IMR-90 (cell line): ENCODE measurements around the gene FNIP2. TPM values are rescaled to one million over a fixed set of nuclear protein-coding genes. Genes with fewer than 3 reads are reported as not detected.

ENCODE experiments used
- ATAC-seq: fragments of 200-7000 bp; cut with Tn5 transposase; 2 replicates; pipeline ENCODE4 v1.9.1; 2020; ENCODE audit warnings: low read depth, mild to moderate bottlenecking, moderate library complexity
- BruUV-seq: library from RNA; stranded (reverse); fragments of 400-500 nt; replicated peaks from 2 replicates; lab custom pipeline; 2021; lab: Mats Ljungman, UMichigan
- CTCF ChIA-PET: fragments of 300-600 bp; formaldehyde crosslinking; extraction: SDS; loops from one replicate; lab custom pipeline; 2021; ENCODE audit warnings: antibody characterized with exemption; lab: Yijun Ruan, JAX
- POLR2A ChIA-PET: fragments of 300-600 bp; sonication (Branson Sonifier 250); formaldehyde crosslinking; loops from one replicate; lab custom pipeline; 2022; ENCODE audit warnings: antibody characterized with exemption; ENCODE audit not compliant: unreplicated experiment; lab: Charles Lee
- DNase-seq: peaks from one replicate; pipeline ENCODE4 v3.0.0; 2013
- H2AFZ ChIP-seq: replicated peaks from 2 replicates; pipeline ENCODE3; 2013; ENCODE audit warnings: low read length, mild to moderate bottlenecking; ENCODE audit not compliant: poor library complexity
- H2AK5ac ChIP-seq: 2 replicates; pipeline ENCODE4 v1.6.1; 2013; ENCODE audit warnings: low read depth, low read length, inconsistent platforms
- H2AK9ac ChIP-seq: replicated peaks from 2 replicates; pipeline ENCODE3; 2013; ENCODE audit warnings: mild to moderate bottlenecking, low read depth, low read length, moderate library complexity; ENCODE audit not compliant: poor library complexity
- H2BK120ac ChIP-seq: 2 replicates; pipeline ENCODE4 v1.6.1; 2013; ENCODE audit warnings: low read depth, low read length, inconsistent platforms
- H2BK15ac ChIP-seq: 3 replicates; pipeline ENCODE4 v1.6.1; 2013; ENCODE audit warnings: low read depth, low read length, inconsistent platforms
- H2BK20ac ChIP-seq: 2 replicates; pipeline ENCODE4 v1.6.1; 2013; ENCODE audit warnings: low read depth, mild to moderate bottlenecking, inconsistent platforms, low read length, moderate library complexity
- H2BK5ac ChIP-seq: 2 replicates; pipeline ENCODE4 v1.6.1; 2013; ENCODE audit warnings: mild to moderate bottlenecking, low read depth, low read length, inconsistent platforms; ENCODE audit not compliant: poor library complexity, severe bottlenecking
- H3K14ac ChIP-seq: replicated peaks from 2 replicates; pipeline ENCODE4 v1.6.1; 2013; ENCODE audit warnings: low read depth, low read length, inconsistent platforms
- H3K18ac ChIP-seq: 2 replicates; pipeline ENCODE4 v1.6.1; 2013; ENCODE audit warnings: low read depth, low read length, control low read depth
- H3K23ac ChIP-seq: 2 replicates; pipeline ENCODE4 v1.6.1; 2013; ENCODE audit warnings: low read depth, low read length, inconsistent platforms
- H3K27ac ChIP-seq: 2 replicates; pipeline ENCODE4 v1.5.1; 2013; ENCODE audit warnings: mild to moderate bottlenecking, control low read depth, low read length; ENCODE audit not compliant: insufficient read depth
- H3K27me3 ChIP-seq: 2 replicates; pipeline ENCODE4 v1.6.1; 2013; ENCODE audit warnings: low read length; ENCODE audit not compliant: control insufficient read depth, insufficient read depth
- H3K36me3 ChIP-seq: 2 replicates; pipeline ENCODE4 v1.6.1; 2013; ENCODE audit warnings: low read length, mixed read lengths; ENCODE audit not compliant: control insufficient read depth, insufficient read depth
- H3K4ac ChIP-seq: 2 replicates; pipeline ENCODE4 v1.6.1; 2013; ENCODE audit warnings: low read depth, low read length, inconsistent platforms
- H3K4me1 ChIP-seq: 2 replicates; pipeline ENCODE4 v1.6.1; 2013; ENCODE audit warnings: low read length, mixed read lengths; ENCODE audit not compliant: control insufficient read depth, insufficient read depth
- H3K4me2 ChIP-seq: 2 replicates; pipeline ENCODE4 v1.6.1; 2013; ENCODE audit warnings: low read depth, mild to moderate bottlenecking, control low read depth, low read length, moderate library complexity
- H3K4me3 ChIP-seq: 2 replicates; pipeline ENCODE4 v1.5.1; 2013; ENCODE audit warnings: low read depth, mild to moderate bottlenecking, control low read depth, low read length, moderate library complexity; ENCODE audit not compliant: insufficient read depth
- H3K56ac ChIP-seq: 2 replicates; pipeline ENCODE4 v1.6.1; 2013; ENCODE audit warnings: low read length, inconsistent platforms; ENCODE audit not compliant: insufficient read depth; ENCODE audit errors: extremely low read depth
- H3K79me1 ChIP-seq, 2 experiments: 2 replicates each; pipeline ENCODE4 v1.6.1; 2013; ENCODE audit warnings: low read length in 2 of 2, inconsistent platforms in 1 of 2, low read depth in 1 of 2
- H3K9ac ChIP-seq: 2 replicates; pipeline ENCODE4 v1.6.1; 2013; ENCODE audit warnings: low read depth, low read length, control low read depth
- H3K9me1 ChIP-seq: 2 replicates; pipeline ENCODE4 v1.6.1; 2013; ENCODE audit warnings: low read length, inconsistent platforms; ENCODE audit not compliant: insufficient read depth
- H3K9me3 ChIP-seq: 2 replicates; pipeline ENCODE4 v1.6.1; 2013; ENCODE audit warnings: low read length; ENCODE audit not compliant: control insufficient read depth, insufficient read depth
- H4K20me1 ChIP-seq: 2 replicates; pipeline ENCODE4 v1.6.1; 2013; ENCODE audit warnings: low read length, inconsistent platforms; ENCODE audit not compliant: insufficient read depth
- H4K5ac ChIP-seq: 2 replicates; pipeline ENCODE4 v1.6.1; 2013; ENCODE audit warnings: mild to moderate bottlenecking, low read depth, low read length, control low read depth
- H4K8ac ChIP-seq, 2 experiments: 2 replicates each; pipeline ENCODE4 v1.6.1; 2013; ENCODE audit warnings: low read depth in 2 of 2, low read length in 2 of 2, control low read depth in 1 of 2, inconsistent platforms in 1 of 2
- H4K91ac ChIP-seq: 2 replicates; pipeline ENCODE4 v1.6.1; 2013; ENCODE audit warnings: low read depth, low read length, inconsistent platforms; ENCODE audit not compliant: insufficient read depth
- BHLHE40 ChIP-seq: fragments of 150-350 bp; IDR thresholded peaks from 2 replicates; pipeline ENCODE4 v1.6.1; 2016; ENCODE audit warnings: mild to moderate bottlenecking, low read depth, low read length
- FOS ChIP-seq: fragments of 150-350 bp; IDR thresholded peaks from 2 replicates; pipeline ENCODE4 v1.6.1; 2016; ENCODE audit warnings: low read depth, low read length
- MAZ ChIP-seq: IDR thresholded peaks from 2 replicates; pipeline ENCODE4 v1.6.1; 2012; ENCODE audit warnings: low read depth, mild to moderate bottlenecking, low read length, improper control_type of control experiment, moderate library complexity, borderline replicate concordance
- NFE2L2 ChIP-seq: fragments of 150-350 bp; IDR thresholded peaks from 2 replicates; pipeline ENCODE4 v1.6.1; 2016; ENCODE audit warnings: low read depth, mild to moderate bottlenecking, low read length
- WGBS, 2 experiments: methylation state at CpG; one replicate each; pipeline versions ENCODE4 v1.1.5 to v1.1.7; 2013; ENCODE audit warnings: missing lambda C conversion rate in 2 of 2; ENCODE audit not compliant: insufficient read length in 1 of 2; ENCODE audit errors: extremely low coverage in 2 of 2; 5-methylcytosine and 5-hydroxymethylcytosine counted together
- dilution Hi-C: fragments of 300-500 bp; cut with HindIII; formaldehyde crosslinking; loops from one replicate; pipeline ENCODE4 v1.14.3; 2018; ENCODE audit warnings: low sequenced_read_pairs; ENCODE audit not compliant: unreplicated experiment
- in situ Hi-C: fragments of 300-500 bp; cut with MboI; formaldehyde crosslinking; loops from 3 replicates; pipeline ENCODE4 v1.14.3; 2019; ENCODE audit warnings: low sequenced_read_pairs, inconsistent platforms, mixed read lengths
- intact Hi-C: fragments of 100-400 bp; cut with micrococcal nuclease; formaldehyde crosslinking; loops from 2 replicates; pipeline ENCODE4 v1.10.0; 2022
- polyA plus RNA-seq, 3 experiments: library from polyadenylated mRNA; depleted of rRNA; stranded (reverse); fragments of >200 nt; gene quantifications; 2 replicates each; pipeline ENCODE4 v1.2.3, GENCODE V29; 2012; ENCODE audit warnings: low replicate concordance in 1 of 3
- total RNA-seq: library from RNA; depleted of rRNA; stranded (reverse); fragments of >200 nt; gene quantifications from 2 replicates; pipeline ENCODE4 v1.2.3, GENCODE V29; 2012

FNIP2 gene
- total and polyA plus RNA-seq, 2 of the 4 experiments (the other 2 are of a cell fraction): 4.7 to 24.6 TPM

DNA sequence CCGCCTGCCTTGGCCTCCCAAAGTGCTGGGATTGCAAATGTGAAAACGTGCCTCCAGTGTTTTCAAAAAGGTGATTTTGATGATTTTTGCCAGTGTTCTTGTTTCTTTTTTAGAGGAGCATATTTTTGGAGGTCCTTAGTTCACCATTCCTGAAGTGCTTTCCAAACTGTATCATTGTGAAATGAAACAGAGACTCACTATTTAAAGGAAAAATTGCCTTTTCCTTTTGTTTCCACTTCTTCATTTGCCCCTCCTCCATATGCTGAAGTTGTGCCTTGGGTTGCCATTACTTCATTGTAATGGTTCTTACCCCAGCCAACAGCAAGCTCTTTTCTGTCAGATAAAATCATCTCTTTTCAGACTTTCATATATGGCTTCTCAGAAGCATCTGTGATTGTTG is 164.4 kb downstream of the FNIP2 start:
- Histone ChIP-seq H2AFZ (no peak overlapping the region), H2BK15ac (no peak overlapping the region), H2BK5ac (no peak overlapping the region), H2AK9ac (no peak overlapping the region), H3K4me3 (no peak overlapping the region), H3K18ac (no peak overlapping the region), H3K14ac (no peak overlapping the region), H4K20me1 (no peaks in the 10 kb centered on the region), H3K56ac (no peak overlapping the region), H3K4me2 (no peak overlapping the region), H3K9me3 (peaks cover 6% of the 10 kb centered on the region; the same call in 1 of the 2 replicates), H3K79me1 (no peaks in the 10 kb centered on the region), H3K9ac (no peak overlapping the region), H4K91ac (no peak overlapping the region), H3K27ac (no peak overlapping the region), H4K5ac (no peak overlapping the region), H2BK120ac (no peak overlapping the region), H3K9me1 (no peaks in the 10 kb centered on the region), H3K23ac (no peak overlapping the region), H2BK20ac (no peak overlapping the region), H4K8ac (no peak overlapping the region), H3K27me3 (no peaks in the 10 kb centered on the region), H2AK5ac (no peak overlapping the region), H3K4me1 (0 out of 2 replicates have a peak, but pooled peaks cover 2% of the 10 kb centered on the region), H3K4ac (no peak overlapping the region), H3K36me3 (no peaks in the 10 kb centered on the region)
- ChIA-PET POLR2A (no interaction called here), CTCF (no interaction called here)
- no CpG with 5 or more reads among the region's 2 CpGs for WGBS, 2 experiments
- dilution Hi-C loops (no loop called here), intact Hi-C loops (loop anchor here (5.0 kb wide), 1 partner anchor 64 kb away; no protein-coding TSS in a partner anchor), in situ Hi-C loops (no loop called here)
- TF ChIP-seq FOS: no peak
- TF ChIP-seq MAZ: no peak
- TF ChIP-seq NFE2L2: no peak
- TF ChIP-seq BHLHE40: no peak
- ATAC-seq (no peak), DNase-seq (no peak)
- BruUV-seq: no TSS peak
